Osteocyte (in vitro differentiated cells): ENCODE measurements around the gene GPHB5. TPM values are rescaled to one million over a fixed set of nuclear protein-coding genes. Genes with fewer than 3 reads are reported as not detected.
"Not testable (repeated sequence)": the region's sequence is repeated elsewhere in the genome, so short reads cannot be mapped to it uniquely, and the experiment has no call there.

Source experiments
- DNase-seq: peaks from one replicate; pipeline ENCODE4 v3.0.0; 2021; ENCODE audit warnings: mixed read lengths; ENCODE audit not compliant: unreplicated experiment; ENCODE audit errors: extremely low spot score
- H3K27ac Mint-ChIP-seq: one replicate; pipeline ENCODE4 v1.8.0; 2021; ENCODE audit warnings: mild to moderate bottlenecking, mixed read lengths; ENCODE audit not compliant: unreplicated experiment
- H3K27me3 Mint-ChIP-seq: one replicate; pipeline ENCODE4 v1.8.0; 2021; ENCODE audit warnings: mixed read lengths; ENCODE audit not compliant: unreplicated experiment
- H3K36me3 Mint-ChIP-seq: one replicate; pipeline ENCODE4 v1.8.0; 2021; ENCODE audit warnings: mixed read lengths; ENCODE audit not compliant: unreplicated experiment
- H3K4me1 Mint-ChIP-seq: one replicate; pipeline ENCODE4 v1.8.0; 2021; ENCODE audit warnings: mixed read lengths; ENCODE audit not compliant: unreplicated experiment
- H3K4me3 Mint-ChIP-seq: one replicate; pipeline ENCODE4 v1.8.0; 2021; ENCODE audit warnings: mild to moderate bottlenecking, moderate library complexity, mixed read lengths; ENCODE audit not compliant: unreplicated experiment
- H3K9me3 Mint-ChIP-seq: one replicate; pipeline ENCODE4 v1.8.0; 2021; ENCODE audit warnings: mixed read lengths; ENCODE audit not compliant: unreplicated experiment
- total RNA-seq: library from RNA; stranded (reverse); gene quantifications from 2 replicates; pipeline ENCODE4 v1.2.1, GENCODE V29; 2021
- TF ChIP-seq, protein P1 (sequence below): fragments of 200-600 bp; sonication (generic); IDR thresholded peaks from 2 replicates; pipeline ENCODE4 v1.5.0; 2021; ENCODE audit warnings: antibody characterized with exemption, mild to moderate bottlenecking, moderate library complexity

The GPHB5 gene
- total RNA-seq, 1 donor from 2014 or later, result not detected

DNA sequence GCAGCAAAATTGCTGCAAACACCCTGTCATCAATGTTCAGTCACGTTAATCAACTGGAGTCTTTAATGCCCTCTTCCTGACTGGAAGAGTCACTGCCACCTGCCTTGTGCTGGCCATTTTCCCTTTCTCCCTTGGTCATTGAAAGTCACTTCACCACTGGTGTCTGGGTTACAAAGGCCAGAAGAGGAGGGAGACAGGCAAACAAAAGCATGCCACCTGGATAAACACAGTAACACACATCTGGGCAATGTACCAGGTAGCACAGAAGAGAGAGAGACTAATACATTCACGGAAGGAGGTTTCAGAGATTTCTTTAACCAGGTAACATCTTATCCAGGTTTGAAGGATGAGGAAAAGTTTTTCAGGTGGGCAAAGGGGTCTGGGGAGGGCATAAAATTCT lies 32.7 kb downstream of the GPHB5 start:
- no peaks in the 10 kb centered on the region for H3K9me3 Mint-ChIP-seq
- DNase-seq, result no peak
- H3K4me3 Mint-ChIP-seq, result no peak overlapping the region
- H3K27me3 Mint-ChIP-seq, result no peaks in the 10 kb centered on the region
- H3K36me3 Mint-ChIP-seq, result peaks cover 21% of the 10 kb centered on the region
- H3K4me1 Mint-ChIP-seq, result no peaks in the 10 kb centered on the region
- no peak overlapping the region for H3K27ac Mint-ChIP-seq
- TF ChIP-seq, protein P1, sequence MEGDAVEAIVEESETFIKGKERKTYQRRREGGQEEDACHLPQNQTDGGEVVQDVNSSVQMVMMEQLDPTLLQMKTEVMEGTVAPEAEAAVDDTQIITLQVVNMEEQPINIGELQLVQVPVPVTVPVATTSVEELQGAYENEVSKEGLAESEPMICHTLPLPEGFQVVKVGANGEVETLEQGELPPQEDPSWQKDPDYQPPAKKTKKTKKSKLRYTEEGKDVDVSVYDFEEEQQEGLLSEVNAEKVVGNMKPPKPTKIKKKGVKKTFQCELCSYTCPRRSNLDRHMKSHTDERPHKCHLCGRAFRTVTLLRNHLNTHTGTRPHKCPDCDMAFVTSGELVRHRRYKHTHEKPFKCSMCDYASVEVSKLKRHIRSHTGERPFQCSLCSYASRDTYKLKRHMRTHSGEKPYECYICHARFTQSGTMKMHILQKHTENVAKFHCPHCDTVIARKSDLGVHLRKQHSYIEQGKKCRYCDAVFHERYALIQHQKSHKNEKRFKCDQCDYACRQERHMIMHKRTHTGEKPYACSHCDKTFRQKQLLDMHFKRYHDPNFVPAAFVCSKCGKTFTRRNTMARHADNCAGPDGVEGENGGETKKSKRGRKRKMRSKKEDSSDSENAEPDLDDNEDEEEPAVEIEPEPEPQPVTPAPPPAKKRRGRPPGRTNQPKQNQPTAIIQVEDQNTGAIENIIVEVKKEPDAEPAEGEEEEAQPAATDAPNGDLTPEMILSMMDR, result no peak

- Mint-ChIP-seq H3K36me3 (peaks cover 10% of the 10 kb centered on the region), H3K4me1 (no peaks in the 10 kb centered on the region), H3K4me3 (no peak overlapping the region), H3K9me3 (no peaks in the 10 kb centered on the region), H3K27me3 (no peaks in the 10 kb centered on the region), H3K27ac (no peak overlapping the region)
- DNase-seq, result no peak
- TF ChIP-seq, protein P1, result no peak
Observed at GRCh38 chr14:63283884-63284248, 34.9 kb downstream of the GPHB5 start.

DNA sequence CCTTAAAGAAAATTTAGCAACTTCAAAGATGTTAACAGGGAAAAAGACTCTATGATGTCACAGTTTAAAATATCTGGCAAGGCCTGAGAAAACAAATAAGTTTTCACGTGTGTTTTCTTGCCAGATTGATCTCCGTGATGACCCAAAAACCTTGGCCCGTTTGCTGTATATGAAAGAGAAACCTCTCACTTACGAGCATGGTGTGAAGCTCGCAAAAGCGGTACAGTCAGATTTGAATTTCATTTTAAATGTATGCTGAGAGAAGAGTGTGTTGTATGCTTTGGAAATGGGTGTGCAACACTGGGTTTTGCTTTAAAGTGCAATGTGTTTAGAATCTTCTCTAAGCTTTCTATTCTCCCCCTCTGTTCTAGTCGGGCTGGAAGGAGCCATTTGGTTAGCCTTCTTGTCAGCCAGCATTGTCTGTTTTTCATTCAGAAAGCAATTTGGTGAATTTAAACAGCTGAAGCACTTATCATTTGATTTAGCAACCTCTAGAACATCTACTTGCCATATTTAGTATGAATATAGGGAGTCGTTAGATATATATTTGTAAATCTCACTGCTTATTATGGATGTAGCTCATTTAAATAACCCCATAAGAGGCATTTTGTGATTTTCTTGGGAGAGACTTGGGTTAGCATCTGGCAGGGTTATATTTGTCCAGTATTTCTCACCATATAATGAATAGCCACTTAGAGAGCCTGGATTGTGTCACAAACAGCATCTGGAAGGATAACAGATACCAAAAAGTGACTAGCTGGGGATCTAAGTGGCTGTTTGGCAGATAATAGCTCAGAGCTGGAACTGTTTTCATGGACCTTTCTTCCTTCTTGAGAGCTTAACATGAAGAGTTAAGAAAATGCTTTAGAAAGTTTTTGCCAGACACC lies 35.5 kb downstream of the GPHB5 start:
- DNase-seq, result no peak
- H3K9me3 Mint-ChIP-seq, result no peaks in the 10 kb centered on the region
- TF ChIP-seq, protein P1, result no peak
- H3K4me1 Mint-ChIP-seq, result no peaks in the 10 kb centered on the region
- peaks cover 7% of the 10 kb centered on the region for H3K36me3 Mint-ChIP-seq
- no peaks in the 10 kb centered on the region for H3K27me3 Mint-ChIP-seq
- H3K27ac Mint-ChIP-seq, result no peak overlapping the region
- H3K4me3 Mint-ChIP-seq, result no peak overlapping the region

DNA sequence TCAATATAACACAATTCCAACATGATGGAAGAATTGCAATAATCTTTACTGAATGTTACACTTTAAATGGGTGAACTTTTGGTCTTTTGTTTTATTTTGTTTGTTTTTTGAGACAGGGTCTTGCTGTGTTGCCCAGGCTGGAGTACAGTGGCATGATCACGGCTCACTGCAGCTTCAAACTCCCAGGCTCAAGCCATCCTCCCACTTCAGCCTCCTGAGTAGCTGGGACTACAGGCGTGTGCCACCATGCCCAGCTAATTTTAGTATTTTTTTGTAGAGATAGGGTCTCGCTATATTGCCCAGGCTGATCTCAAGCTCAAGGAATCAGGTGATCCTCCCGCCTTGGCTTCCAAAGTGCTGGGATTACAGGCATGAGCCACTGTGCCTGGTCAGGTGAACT lies 38.8 kb downstream of the GPHB5 start:
- H3K4me1 Mint-ChIP-seq, H3K36me3 Mint-ChIP-seq, H3K4me3 Mint-ChIP-seq, DNase-seq, H3K27me3 Mint-ChIP-seq, H3K27ac Mint-ChIP-seq, H3K9me3 Mint-ChIP-seq: not testable (repeated sequence)

DNA sequence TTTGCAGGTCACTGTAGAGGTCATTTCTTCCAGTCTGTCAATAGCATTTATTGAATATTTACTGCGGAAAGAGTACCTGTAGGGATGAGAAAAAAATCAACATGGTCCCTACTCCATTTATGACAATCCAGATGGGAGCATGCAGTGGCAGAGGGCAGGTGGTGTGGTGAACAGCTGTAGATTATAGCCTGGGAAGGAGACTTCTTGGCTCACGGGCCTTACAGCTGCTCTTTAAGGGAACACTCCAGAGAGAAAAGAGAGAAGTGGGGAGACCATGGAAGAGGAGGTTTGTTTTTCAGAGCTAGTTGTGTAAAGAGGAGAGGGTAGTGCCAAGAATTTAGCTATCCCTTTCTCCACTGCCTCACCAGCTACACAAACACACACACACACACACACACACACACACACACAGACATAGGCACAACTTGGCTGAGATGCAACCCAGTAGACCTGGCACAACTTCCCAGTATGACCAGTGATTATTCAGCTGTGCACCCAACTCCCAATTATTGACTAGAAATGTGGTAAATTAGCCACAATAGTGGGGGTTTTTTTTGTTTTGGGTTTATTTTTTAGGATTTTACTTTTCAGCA lies 41.0 kb downstream of the GPHB5 start:
- Mint-ChIP-seq H3K4me1 (no peaks in the 10 kb centered on the region), H3K36me3 (peaks cover 10% of the 10 kb centered on the region), H3K9me3 (no peaks in the 10 kb centered on the region), H3K27me3 (no peaks in the 10 kb centered on the region), H3K27ac (no peak overlapping the region), H3K4me3 (no peak overlapping the region)
- no peak for DNase-seq
- TF ChIP-seq, protein P1, result no peak
